HL-60 (cell line): Measurements from ENCODE around the gene GSK3B.
A peak's percentile ranks its signal among the peaks of the same experiment; 100 is the strongest.
"Not testable (repeated sequence)": the region's sequence is repeated elsewhere in the genome, so short reads cannot be mapped to it uniquely, and the experiment has no call there.

Experiments used
- DNase-seq, 2 experiments: peaks; one replicate each; pipeline ENCODE4 v3.0.0-alpha.2; 2010 to 2020; ENCODE audit warnings: low read depth in 1 of 2, low spot score in 1 of 2
- H3K27ac ChIP-seq: fragments of 250-450 bp; sonication (Bioruptor Pico); replicated peaks from 2 replicates; pipeline ENCODE4 v1.5.1; 2020; ENCODE audit warnings: mild to moderate bottlenecking, moderate library complexity
- H3K27me3 ChIP-seq: fragments of 250-450 bp; sonication (Bioruptor Pico); 2 replicates; pipeline ENCODE4 v1.5.1; 2021; ENCODE audit warnings: mild to moderate bottlenecking, moderate library complexity; ENCODE audit not compliant: insufficient read depth, poor library complexity, severe bottlenecking
- H3K4me3 ChIP-seq: replicated peaks from 2 replicates; pipeline ENCODE4 v1.5.1; 2011; ENCODE audit warnings: mild to moderate bottlenecking, control low read depth, low read length; ENCODE audit not compliant: insufficient read depth
- CTCF ChIP-seq: IDR thresholded peaks from one replicate; pipeline ENCODE4 v1.5.1; 2011; ENCODE audit warnings: low read length, control low read depth, inconsistent platforms; ENCODE audit not compliant: insufficient read depth
- GABPA ChIP-seq: IDR thresholded peaks from 2 replicates; pipeline ENCODE4 v1.6.1; 2012; ENCODE audit warnings: low read depth
- POLR2AphosphoS5 ChIP-seq: IDR thresholded peaks from 2 replicates; pipeline ENCODE4 v1.6.1; 2012; ENCODE audit warnings: low read depth
- SPI1 ChIP-seq: IDR thresholded peaks from 2 replicates; pipeline ENCODE4 v1.6.1; 2012; ENCODE audit warnings: low read depth, mild to moderate bottlenecking, borderline replicate concordance
- TF ChIP-seq, protein P1 (sequence below): IDR thresholded peaks from 2 replicates; pipeline ENCODE4 v1.6.1; 2012; ENCODE audit warnings: low read depth; ENCODE audit not compliant: insufficient replicate concordance

The GSK3B gene

GRCh38 chr3:120052225-120052624, 42.0 kb downstream of the GSK3B start:
- TF ChIP-seq POLR2AphosphoS5 (no peak), SPI1 (no peak), CTCF (no peak), GABPA (no peak)
- TF ChIP-seq, protein P1, sequence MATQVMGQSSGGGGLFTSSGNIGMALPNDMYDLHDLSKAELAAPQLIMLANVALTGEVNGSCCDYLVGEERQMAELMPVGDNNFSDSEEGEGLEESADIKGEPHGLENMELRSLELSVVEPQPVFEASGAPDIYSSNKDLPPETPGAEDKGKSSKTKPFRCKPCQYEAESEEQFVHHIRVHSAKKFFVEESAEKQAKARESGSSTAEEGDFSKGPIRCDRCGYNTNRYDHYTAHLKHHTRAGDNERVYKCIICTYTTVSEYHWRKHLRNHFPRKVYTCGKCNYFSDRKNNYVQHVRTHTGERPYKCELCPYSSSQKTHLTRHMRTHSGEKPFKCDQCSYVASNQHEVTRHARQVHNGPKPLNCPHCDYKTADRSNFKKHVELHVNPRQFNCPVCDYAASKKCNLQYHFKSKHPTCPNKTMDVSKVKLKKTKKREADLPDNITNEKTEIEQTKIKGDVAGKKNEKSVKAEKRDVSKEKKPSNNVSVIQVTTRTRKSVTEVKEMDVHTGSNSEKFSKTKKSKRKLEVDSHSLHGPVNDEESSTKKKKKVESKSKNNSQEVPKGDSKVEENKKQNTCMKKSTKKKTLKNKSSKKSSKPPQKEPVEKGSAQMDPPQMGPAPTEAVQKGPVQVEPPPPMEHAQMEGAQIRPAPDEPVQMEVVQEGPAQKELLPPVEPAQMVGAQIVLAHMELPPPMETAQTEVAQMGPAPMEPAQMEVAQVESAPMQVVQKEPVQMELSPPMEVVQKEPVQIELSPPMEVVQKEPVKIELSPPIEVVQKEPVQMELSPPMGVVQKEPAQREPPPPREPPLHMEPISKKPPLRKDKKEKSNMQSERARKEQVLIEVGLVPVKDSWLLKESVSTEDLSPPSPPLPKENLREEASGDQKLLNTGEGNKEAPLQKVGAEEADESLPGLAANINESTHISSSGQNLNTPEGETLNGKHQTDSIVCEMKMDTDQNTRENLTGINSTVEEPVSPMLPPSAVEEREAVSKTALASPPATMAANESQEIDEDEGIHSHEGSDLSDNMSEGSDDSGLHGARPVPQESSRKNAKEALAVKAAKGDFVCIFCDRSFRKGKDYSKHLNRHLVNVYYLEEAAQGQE: no peak
- H3K27me3 ChIP-seq: no peaks in the 10 kb centered on the region
- no peak for DNase-seq
- H3K27ac ChIP-seq: no peak overlapping the region
- no peak overlapping the region for H3K4me3 ChIP-seq

- not testable (repeated sequence) for DNase-seq, H3K27me3 ChIP-seq, H3K27ac ChIP-seq, H3K4me3 ChIP-seq
Observed at GRCh38 chr3:120051570-120051969, 42.7 kb downstream of the GSK3B start.

GRCh38 chr3:120049881-120050539, 44.2 kb downstream of the GSK3B start:
- Histone ChIP-seq H3K27ac (no peak overlapping the region), H3K4me3 (no peak overlapping the region), H3K27me3 (no peaks in the 10 kb centered on the region)
- TF ChIP-seq SPI1: peak; percentile 83
- no peak for TF ChIP-seq POLR2AphosphoS5
- no peak for DNase-seq

GRCh38 chr3:120049072-120049471, 45.2 kb downstream of the GSK3B start:
- no peak for DNase-seq
- no peak overlapping the region for H3K27ac ChIP-seq
- no peak overlapping the region for H3K4me3 ChIP-seq
- no peak for TF ChIP-seq POLR2AphosphoS5
- no peak for TF ChIP-seq GABPA
- TF ChIP-seq CTCF: no peak
- TF ChIP-seq SPI1: no peak
- TF ChIP-seq, protein P1: no peak
- H3K27me3 ChIP-seq: no peaks in the 10 kb centered on the region
